Upper lobe of left lung (tissue), 4 donors: ENCODE data around the gene PPP1R18.

Source experiments
- EP300 ChIP-seq, 4 donors: sonication (generic); formaldehyde crosslinking; IDR thresholded peaks; one replicate each; pipeline ENCODE4 v1.5.1; 2017; ENCODE audit warnings: antibody characterized with exemption in 4 of 4, control low read depth in 2 of 4
- POLR2AphosphoS5 ChIP-seq, 2 donors: sonication (generic); formaldehyde crosslinking; IDR thresholded peaks; one replicate each; pipeline ENCODE4 v1.5.1; 2017; ENCODE audit warnings: antibody characterized with exemption in 2 of 2
- TF ChIP-seq, protein P1 (sequence below), 6 experiments: fragments of 450-650 bp in 4 of 6; fragments of 200-600 bp in 2 of 6; sonication (generic) in 2 of 6; IDR thresholded peaks; one replicate each; pipeline ENCODE4 v1.5.1; 2016 to 2019; ENCODE audit warnings: antibody characterized with exemption in 6 of 6

DNA sequence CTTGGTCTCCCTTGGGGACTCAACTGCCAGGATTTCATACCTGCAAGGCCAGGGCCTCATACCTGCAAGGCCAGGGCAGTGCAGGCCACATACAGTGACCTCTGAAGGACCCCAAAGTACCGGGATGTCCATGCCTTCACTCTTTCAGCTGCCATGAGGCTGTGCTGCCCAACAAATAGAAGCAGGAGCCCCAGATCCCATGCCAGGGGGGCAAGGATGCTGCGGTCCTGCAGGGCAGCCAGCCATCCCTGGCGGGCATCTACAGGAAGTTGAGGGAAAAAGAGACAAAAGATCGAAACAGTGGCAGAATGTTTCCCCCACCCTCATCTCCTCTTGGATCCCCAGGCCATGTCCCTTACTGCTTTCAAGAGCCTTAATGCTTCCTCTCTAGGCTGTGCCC is 3.5 kb upstream of the PPP1R18 start:
- TF ChIP-seq, protein P1, sequence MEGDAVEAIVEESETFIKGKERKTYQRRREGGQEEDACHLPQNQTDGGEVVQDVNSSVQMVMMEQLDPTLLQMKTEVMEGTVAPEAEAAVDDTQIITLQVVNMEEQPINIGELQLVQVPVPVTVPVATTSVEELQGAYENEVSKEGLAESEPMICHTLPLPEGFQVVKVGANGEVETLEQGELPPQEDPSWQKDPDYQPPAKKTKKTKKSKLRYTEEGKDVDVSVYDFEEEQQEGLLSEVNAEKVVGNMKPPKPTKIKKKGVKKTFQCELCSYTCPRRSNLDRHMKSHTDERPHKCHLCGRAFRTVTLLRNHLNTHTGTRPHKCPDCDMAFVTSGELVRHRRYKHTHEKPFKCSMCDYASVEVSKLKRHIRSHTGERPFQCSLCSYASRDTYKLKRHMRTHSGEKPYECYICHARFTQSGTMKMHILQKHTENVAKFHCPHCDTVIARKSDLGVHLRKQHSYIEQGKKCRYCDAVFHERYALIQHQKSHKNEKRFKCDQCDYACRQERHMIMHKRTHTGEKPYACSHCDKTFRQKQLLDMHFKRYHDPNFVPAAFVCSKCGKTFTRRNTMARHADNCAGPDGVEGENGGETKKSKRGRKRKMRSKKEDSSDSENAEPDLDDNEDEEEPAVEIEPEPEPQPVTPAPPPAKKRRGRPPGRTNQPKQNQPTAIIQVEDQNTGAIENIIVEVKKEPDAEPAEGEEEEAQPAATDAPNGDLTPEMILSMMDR (IDR thresholded peaks at IDR 0.05), result no peak
- TF ChIP-seq EP300 (IDR thresholded peaks at IDR 0.05) (no peak), POLR2AphosphoS5 (IDR thresholded peaks at IDR 0.05) (no peak)
